ENCODE results near the gene SLC38A9. TPM values are rescaled to one million over a fixed set of nuclear protein-coding genes. Genes with fewer than 3 reads are reported as not detected.

The SLC38A9 gene
- polyA plus RNA-seq, 6 donors from 2014 or later, result 13.2 to 17.7 (median 15.2) TPM

DNA sequence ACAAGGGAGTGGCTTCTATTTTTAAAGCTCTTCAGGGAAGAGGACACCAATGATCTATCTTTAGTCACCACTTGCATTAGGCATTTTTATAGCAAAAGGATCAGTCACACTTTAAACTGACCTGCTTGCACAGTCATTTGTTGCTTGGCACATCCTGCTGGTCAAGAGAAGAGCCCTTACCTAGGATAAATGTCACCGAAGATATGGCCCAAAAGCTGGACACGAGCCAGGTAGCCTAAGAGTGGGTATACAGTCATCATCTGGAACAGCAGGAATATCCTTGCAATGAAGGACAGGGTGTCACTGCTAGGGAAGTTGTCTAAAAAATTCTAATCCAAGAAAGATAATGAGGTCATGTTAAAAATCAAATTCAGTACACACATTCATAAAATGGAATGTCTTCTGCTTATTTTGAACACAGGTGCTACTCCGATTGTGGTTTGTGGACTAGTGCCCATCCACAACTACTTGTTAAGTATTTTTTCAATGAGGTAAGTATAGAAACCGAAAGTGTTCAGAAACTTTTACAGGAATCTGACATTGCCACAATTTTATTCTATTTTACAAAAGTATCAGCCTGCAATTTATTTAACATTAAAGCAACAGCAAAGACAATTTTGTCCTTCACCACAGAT, 78.4 kb downstream of the SLC38A9 start:
- ATAC-seq (ENCODE audit: low read depth in 2 of 2) (no peak), DNase-seq (no peak)
- no peaks in the 10 kb centered on the region for H3K4me1 Mint-ChIP-seq
- H3K27ac Mint-ChIP-seq, result no peak overlapping the region
- H3K27me3 Mint-ChIP-seq, result no peaks in the 10 kb centered on the region
- peaks cover 4 to 26% of the 10 kb centered on the region in 2 donors for H3K36me3 Mint-ChIP-seq
- no peaks in the 10 kb centered on the region for H3K9me3 Mint-ChIP-seq
- no peak overlapping the region for H3K4me3 Mint-ChIP-seq

DNA sequence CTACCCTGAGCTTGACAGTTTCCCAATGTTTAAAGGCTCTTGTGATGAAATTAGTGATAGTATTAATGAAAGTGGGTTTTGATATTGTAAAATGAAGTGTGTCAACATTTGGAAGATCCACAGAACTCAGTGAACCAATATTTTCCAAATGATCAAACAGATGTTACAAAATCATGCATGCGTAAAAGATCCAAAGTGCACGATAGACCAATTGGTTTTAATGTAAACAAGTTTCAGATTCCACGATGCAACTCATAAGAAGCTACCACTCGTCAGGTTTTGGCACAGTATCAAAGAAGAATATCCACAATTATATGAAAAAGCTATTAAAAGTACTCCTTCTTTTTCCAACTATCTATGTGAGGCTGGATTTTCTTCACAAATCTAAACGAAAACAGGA, 82.3 kb downstream of the SLC38A9 start:
- ATAC-seq (ENCODE audit: low read depth in 2 of 2) (no peak), DNase-seq (no peak)
- no peaks in the 10 kb centered on the region for H3K9me3 Mint-ChIP-seq
- H3K4me1 Mint-ChIP-seq, result no peaks in the 10 kb centered on the region
- H3K36me3 Mint-ChIP-seq, result peaks cover 5 to 36% of the 10 kb centered on the region in 2 donors
- H3K27me3 Mint-ChIP-seq, result no peaks in the 10 kb centered on the region
- H3K4me3 Mint-ChIP-seq, result no peak overlapping the region
- H3K27ac Mint-ChIP-seq, result no peak overlapping the region

- no peak for DNase-seq
- Mint-ChIP-seq H3K27ac (no peak overlapping the region), H3K36me3 (peaks cover 5 to 26% of the 10 kb centered on the region in 2 donors), H3K27me3 (no peaks in the 10 kb centered on the region), H3K4me3 (no peak overlapping the region), H3K9me3 (no peaks in the 10 kb centered on the region), H3K4me1 (no peaks in the 10 kb centered on the region)
- ATAC-seq (ENCODE audit: low read depth in 2 of 2), result no peak
Observed at GRCh38 chr5:55626790-55627189, 85.3 kb downstream of the SLC38A9 start.

GRCh38 chr5:55625913-55626312, 86.2 kb downstream of the SLC38A9 start:
- no peak overlapping the region for H3K27ac Mint-ChIP-seq
- ATAC-seq (ENCODE audit: low read depth in 2 of 2), result no peak
- no peak for DNase-seq
- no peaks in the 10 kb centered on the region for H3K9me3 Mint-ChIP-seq
- no peaks in the 10 kb centered on the region for H3K27me3 Mint-ChIP-seq
- no peak overlapping the region for H3K4me3 Mint-ChIP-seq
- H3K36me3 Mint-ChIP-seq, result peaks cover 5 to 26% of the 10 kb centered on the region in 2 donors
- H3K4me1 Mint-ChIP-seq, result no peaks in the 10 kb centered on the region

GRCh38 chr5:55625589-55625909, 86.6 kb downstream of the SLC38A9 start:
- Mint-ChIP-seq H3K27ac (peak overlapping the region in 1 of 6 donors; percentile 2), H3K4me1 (no peaks in the 10 kb centered on the region), H3K27me3 (no peaks in the 10 kb centered on the region), H3K36me3 (peaks cover 5 to 26% of the 10 kb centered on the region in 2 donors), H3K9me3 (no peaks in the 10 kb centered on the region), H3K4me3 (no peak overlapping the region)
- DNase-seq, result no peak
- no peak for ATAC-seq (ENCODE audit: low read depth in 2 of 2)

DNA sequence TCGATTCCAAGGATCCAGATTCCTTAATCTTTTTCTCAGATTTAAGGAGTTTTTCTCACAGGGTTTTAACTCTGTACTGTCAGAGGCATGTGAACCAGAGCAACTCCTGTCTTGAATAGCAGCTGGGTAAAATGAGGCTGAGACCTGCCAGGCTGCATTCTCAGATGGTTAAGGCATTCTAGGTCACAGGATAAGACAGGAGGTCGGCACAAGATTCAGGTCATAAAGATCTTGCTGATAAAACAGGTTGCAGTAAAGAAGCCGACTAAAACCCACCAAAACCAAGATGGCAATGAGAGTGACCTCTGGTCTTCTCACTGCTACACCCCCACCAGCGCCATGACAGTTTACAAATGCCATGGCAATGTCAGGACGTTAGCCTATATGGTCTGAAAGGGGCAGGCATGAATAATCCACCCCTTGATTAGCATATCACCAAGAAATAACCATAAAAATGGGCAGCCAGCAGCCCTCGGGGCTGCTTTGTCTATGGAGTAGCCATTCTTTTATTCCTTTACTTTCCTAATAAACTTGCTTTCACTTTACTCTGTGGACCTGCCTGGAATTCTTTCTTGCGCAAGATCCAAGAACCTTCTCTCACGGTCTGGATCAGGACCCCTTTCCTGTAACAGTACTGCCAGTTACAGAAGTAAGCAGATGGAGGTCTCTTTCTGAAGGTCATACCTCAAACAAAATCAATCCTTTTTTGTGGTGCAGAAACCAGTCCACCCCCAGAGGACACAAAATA, 87.1 kb downstream of the SLC38A9 start:
- Mint-ChIP-seq H3K36me3 (peaks cover 5 to 26% of the 10 kb centered on the region in 2 donors), H3K4me1 (no peaks in the 10 kb centered on the region), H3K9me3 (no peaks in the 10 kb centered on the region), H3K27me3 (no peaks in the 10 kb centered on the region), H3K27ac (peak overlapping the region in 1 of 6 donors; percentile 47), H3K4me3 (no peak overlapping the region)
- no peak for DNase-seq
- ATAC-seq (ENCODE audit: low read depth in 2 of 2), result no peak

DNA sequence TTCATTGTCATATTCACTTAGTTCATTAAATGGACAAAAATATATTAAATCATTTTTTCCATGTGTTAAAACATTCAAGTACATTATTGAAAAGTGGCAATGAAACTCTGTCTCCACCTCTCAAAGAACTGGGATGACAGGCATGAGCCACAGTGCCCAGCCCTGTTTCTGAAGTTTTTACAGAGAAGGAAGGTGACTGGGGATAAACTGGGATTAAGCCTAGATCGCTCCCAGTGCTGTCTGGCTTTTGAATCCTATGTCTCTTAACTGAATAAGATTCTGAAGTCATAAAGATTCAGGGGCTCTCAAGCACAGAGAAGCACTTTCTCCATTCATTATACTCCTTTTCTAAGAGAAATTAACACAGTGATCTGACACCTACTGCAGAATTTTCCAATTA, 88.3 kb downstream of the SLC38A9 start:
- ATAC-seq (ENCODE audit: low read depth in 2 of 2) (no peak), DNase-seq (no peak)
- no peak overlapping the region for H3K27ac Mint-ChIP-seq
- H3K27me3 Mint-ChIP-seq, result no peaks in the 10 kb centered on the region
- no peaks in the 10 kb centered on the region for H3K9me3 Mint-ChIP-seq
- H3K36me3 Mint-ChIP-seq, result peaks cover 5 to 22% of the 10 kb centered on the region in 2 donors
- no peak overlapping the region for H3K4me3 Mint-ChIP-seq
- no peaks in the 10 kb centered on the region for H3K4me1 Mint-ChIP-seq

DNA sequence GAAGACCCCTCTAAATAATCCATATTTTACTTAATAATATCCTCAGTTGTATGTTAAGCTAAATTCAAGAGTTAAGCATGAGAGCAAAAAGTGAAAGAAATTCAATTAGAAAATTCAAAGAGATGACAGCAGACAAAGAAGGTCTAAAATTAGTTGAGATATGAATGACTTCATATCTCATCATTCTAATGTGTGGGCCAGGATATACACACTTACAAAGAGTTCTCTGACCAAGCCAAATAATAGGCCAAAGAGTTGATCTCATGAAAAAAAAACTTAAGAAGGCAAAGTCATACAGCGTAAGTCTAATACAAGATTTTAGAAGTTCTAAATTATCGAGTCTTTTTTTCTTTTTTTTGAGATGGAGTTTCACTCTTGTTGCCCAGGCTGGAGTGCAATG, 89.7 kb downstream of the SLC38A9 start:
- H3K27ac Mint-ChIP-seq, result no peak overlapping the region
- H3K27me3 Mint-ChIP-seq, result no peaks in the 10 kb centered on the region
- DNase-seq (no peak), ATAC-seq (ENCODE audit: low read depth in 2 of 2) (no peak)
- H3K9me3 Mint-ChIP-seq, result no peaks in the 10 kb centered on the region
- H3K4me3 Mint-ChIP-seq, result no peak overlapping the region
- H3K36me3 Mint-ChIP-seq, result peaks cover 5 to 22% of the 10 kb centered on the region in 2 donors
- H3K4me1 Mint-ChIP-seq, result no peaks in the 10 kb centered on the region

GRCh38 chr5:55621229-55621628, 90.9 kb downstream of the SLC38A9 start:
- no peaks in the 10 kb centered on the region for H3K27me3 Mint-ChIP-seq
- no peak overlapping the region for H3K27ac Mint-ChIP-seq
- no peak for ATAC-seq (ENCODE audit: low read depth in 2 of 2)
- no peak for DNase-seq
- peaks cover 0 to 12% of the 10 kb centered on the region in 2 donors for H3K36me3 Mint-ChIP-seq
- no peaks in the 10 kb centered on the region for H3K4me1 Mint-ChIP-seq
- H3K9me3 Mint-ChIP-seq, result no peaks in the 10 kb centered on the region
- no peak overlapping the region for H3K4me3 Mint-ChIP-seq

GRCh38 chr5:55620766-55621160, 91.4 kb downstream of the SLC38A9 start:
- peaks cover 0 to 8% of the 10 kb centered on the region in 2 donors for H3K36me3 Mint-ChIP-seq
- no peaks in the 10 kb centered on the region for H3K9me3 Mint-ChIP-seq
- H3K27me3 Mint-ChIP-seq, result no peaks in the 10 kb centered on the region
- ATAC-seq (ENCODE audit: low read depth in 2 of 2) (no peak), DNase-seq (no peak)
- H3K27ac Mint-ChIP-seq, result no peak overlapping the region
- no peaks in the 10 kb centered on the region for H3K4me1 Mint-ChIP-seq
- no peak overlapping the region for H3K4me3 Mint-ChIP-seq

- DNase-seq (no peak), ATAC-seq (ENCODE audit: low read depth in 2 of 2) (no peak)
- H3K27ac Mint-ChIP-seq, result no peak overlapping the region
- no peak overlapping the region for H3K4me3 Mint-ChIP-seq
- H3K9me3 Mint-ChIP-seq, result no peaks in the 10 kb centered on the region
- H3K36me3 Mint-ChIP-seq, result peaks cover 0 to 3% of the 10 kb centered on the region in 2 donors
- no peaks in the 10 kb centered on the region for H3K4me1 Mint-ChIP-seq
- no peaks in the 10 kb centered on the region for H3K27me3 Mint-ChIP-seq
Observed at GRCh38 chr5:55620009-55620765, 91.9 kb downstream of the SLC38A9 start.

GRCh38 chr5:55618318-55618717, 93.8 kb downstream of the SLC38A9 start:
- Mint-ChIP-seq H3K36me3 (no peaks in the 10 kb centered on the region), H3K9me3 (peaks cover 0 to 7% (median 0%) of the 10 kb centered on the region in 7 donors), H3K4me1 (no peaks in the 10 kb centered on the region), H3K4me3 (no peak overlapping the region), H3K27me3 (no peaks in the 10 kb centered on the region), H3K27ac (no peak overlapping the region)
- no peak for ATAC-seq (ENCODE audit: low read depth in 2 of 2)
- no peak for DNase-seq

- peaks cover 0 to 7% (median 0%) of the 10 kb centered on the region in 7 donors for H3K9me3 Mint-ChIP-seq
Observed at GRCh38 chr5:55613112-55613868, 98.8 kb downstream of the SLC38A9 start.

More at GRCh38 chr5:55613112-55613868, 98.8 kb downstream of the SLC38A9 start:
- Mint-ChIP-seq H3K4me3 (no peak overlapping the region), H3K27ac (no peak overlapping the region), H3K36me3 (no peaks in the 10 kb centered on the region), H3K27me3 (no peaks in the 10 kb centered on the region), H3K4me1 (no peaks in the 10 kb centered on the region)
- no peak for DNase-seq
- ATAC-seq (ENCODE audit: low read depth in 2 of 2), result no peak
